OCI-LY3 (cell line): ENCODE data around the gene JMJD6.
A peak's percentile ranks its signal among the peaks of the same experiment; 100 is the strongest.

Experiments used
- H2AFZ ChIP-seq: fragments of 200-600, 300-600 bp; shearing (Covaris generic); 2 replicates; pipeline ENCODE4 v1.6.0; 2014; ENCODE audit warnings: antibody characterized with exemption, low read depth, low read length
- H3K27ac ChIP-seq: fragments of 200-600, 300-600 bp; sonication (generic); 2 replicates; pipeline ENCODE4 v1.5.1; 2014; ENCODE audit warnings: mild to moderate bottlenecking, low read length, moderate library complexity, mixed read lengths
- H3K27me3 ChIP-seq: fragments of 200-600, 300-600 bp; sonication (generic); 2 replicates; pipeline ENCODE4 v1.6.1; 2014; ENCODE audit warnings: low read depth, low read length, mixed read lengths
- H3K36me3 ChIP-seq: fragments of 200-600, 300-600 bp; sonication (generic); replicated peaks from 2 replicates; pipeline ENCODE3; 2014; ENCODE audit warnings: low read depth, low read length, mixed read lengths
- H3K4me1 ChIP-seq: fragments of 300-600, 200-600 bp; sonication (generic); 2 replicates; pipeline ENCODE4 v1.6.1; 2014; ENCODE audit warnings: low read length, mixed read lengths
- H3K4me2 ChIP-seq: fragments of 200-600, 300-600 bp; sonication (generic); 2 replicates; pipeline ENCODE4 v1.6.1; 2014; ENCODE audit warnings: low read length, mixed read lengths
- H3K4me3 ChIP-seq: fragments of 300-600, 200-600 bp; sonication (generic); 2 replicates; pipeline ENCODE4 v1.5.1; 2014; ENCODE audit warnings: antibody characterized with exemption, mild to moderate bottlenecking, low read length, moderate library complexity
- H3K79me2 ChIP-seq: fragments of 300-600, 200-600 bp; shearing (Covaris generic); 2 replicates; pipeline ENCODE4 v1.6.1; 2014; ENCODE audit warnings: mild to moderate bottlenecking, low read length, mixed read lengths
- H3K9ac ChIP-seq: fragments of 300-600, 200-600 bp; shearing (Covaris generic); 2 replicates; pipeline ENCODE4 v1.6.0; 2014; ENCODE audit warnings: mild to moderate bottlenecking, low read length, moderate library complexity
- H3K9me3 ChIP-seq: fragments of 200-600, 300-600 bp; shearing (Covaris generic); 2 replicates; pipeline ENCODE4 v1.6.1; 2014; ENCODE audit warnings: low read length, mixed read lengths; ENCODE audit not compliant: insufficient read depth
- H4K20me1 ChIP-seq: fragments of 200-600, 300-600 bp; sonication (generic); 2 replicates; pipeline ENCODE4 v1.6.1; 2016; ENCODE audit warnings: low read length, mixed read lengths; ENCODE audit not compliant: insufficient read depth
- EZH2phosphoT487 ChIP-seq: fragments of 200-600 bp; shearing (Covaris generic); IDR thresholded peaks from 2 replicates; pipeline ENCODE4 v1.6.1; 2018; ENCODE audit warnings: antibody characterized with exemption, mixed run types, low read depth
- TF ChIP-seq, protein P1 (sequence below): fragments of 200-600, 300-600 bp; sonication (generic); IDR thresholded peaks from 2 replicates; pipeline ENCODE4 v1.5.1; 2014; ENCODE audit warnings: antibody characterized with exemption, low read length, low read depth

The JMJD6 gene

DNA sequence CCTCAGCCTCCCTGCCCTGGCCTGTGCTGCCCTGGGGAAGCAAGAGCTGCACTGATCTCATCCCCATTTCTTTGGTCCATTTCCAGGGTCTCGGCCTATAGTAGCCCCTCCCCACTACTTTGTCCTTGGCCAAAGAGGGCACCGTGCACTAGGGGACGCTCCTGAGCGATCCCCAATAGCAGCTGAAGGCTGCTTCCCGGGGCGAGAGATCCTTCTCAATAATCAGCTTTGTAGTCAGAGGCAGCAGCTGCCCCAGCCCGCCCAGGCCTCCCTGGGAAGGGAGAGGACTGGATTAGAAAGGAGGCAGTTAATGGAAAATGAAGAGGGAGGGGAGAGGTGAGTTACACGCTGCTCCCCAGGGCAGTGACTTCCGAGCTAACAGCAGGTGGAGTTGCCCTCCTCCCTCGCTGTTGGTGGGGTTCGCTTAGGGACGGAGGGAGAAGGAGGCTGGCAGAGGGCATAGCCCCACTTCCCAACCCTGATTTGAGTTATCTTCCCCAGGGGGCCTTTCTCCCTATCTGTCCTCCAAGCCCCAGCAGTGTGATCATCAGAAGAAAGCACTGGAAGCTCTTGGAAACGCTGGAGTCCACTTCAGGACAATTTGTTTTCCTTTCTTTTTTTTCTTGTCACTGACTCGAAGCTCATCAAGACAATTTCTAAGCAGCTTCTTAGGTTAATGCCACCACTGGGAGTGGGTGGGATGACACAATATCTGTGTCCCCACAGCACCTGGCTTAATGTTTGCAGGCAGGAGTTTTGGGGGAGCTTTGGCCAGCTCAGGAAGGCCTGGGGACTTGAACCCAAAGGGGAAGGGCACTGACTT is 18.2 kb downstream of the JMJD6 start:
- Histone ChIP-seq H3K9ac (no peak overlapping the region), H3K27me3 (peaks cover 3% of the 10 kb centered on the region; the same call in 1 of the 2 replicates), H3K4me3 (no peak overlapping the region)

DNA sequence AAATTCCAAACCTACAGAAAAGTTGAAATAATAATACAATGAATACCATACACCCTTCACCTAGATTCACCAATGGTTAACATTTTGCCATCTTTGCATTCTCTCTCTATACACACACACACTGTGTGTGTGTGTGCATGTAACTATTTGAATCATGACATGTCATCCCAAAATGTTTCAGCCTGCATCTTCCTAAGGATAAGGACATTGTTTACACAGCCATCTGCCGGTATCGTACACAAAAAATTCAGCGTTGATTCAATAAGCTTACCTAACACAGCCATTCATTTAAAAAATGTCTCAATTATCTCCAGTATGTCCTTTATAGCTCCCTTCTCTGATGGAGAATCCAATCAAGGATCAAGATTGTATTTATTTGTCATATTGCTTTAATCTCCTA is 19.6 kb downstream of the JMJD6 start:
- Histone ChIP-seq H3K4me2 (no peak overlapping the region), H3K4me1 (peaks cover 8% of the 10 kb centered on the region)

More for the DNA sequence above, 18.2 kb downstream of the JMJD6 start:
- Histone ChIP-seq H4K20me1 (no peaks in the 10 kb centered on the region), H3K36me3 (no peaks in the 10 kb centered on the region), H3K4me1 (peaks cover 8% of the 10 kb centered on the region), H3K27ac (no peak overlapping the region), H3K4me2 (no peak overlapping the region), H3K9me3 (no peaks in the 10 kb centered on the region), H3K79me2 (no peaks in the 10 kb centered on the region), H2AFZ (no peak overlapping the region)
- TF ChIP-seq, protein P1, sequence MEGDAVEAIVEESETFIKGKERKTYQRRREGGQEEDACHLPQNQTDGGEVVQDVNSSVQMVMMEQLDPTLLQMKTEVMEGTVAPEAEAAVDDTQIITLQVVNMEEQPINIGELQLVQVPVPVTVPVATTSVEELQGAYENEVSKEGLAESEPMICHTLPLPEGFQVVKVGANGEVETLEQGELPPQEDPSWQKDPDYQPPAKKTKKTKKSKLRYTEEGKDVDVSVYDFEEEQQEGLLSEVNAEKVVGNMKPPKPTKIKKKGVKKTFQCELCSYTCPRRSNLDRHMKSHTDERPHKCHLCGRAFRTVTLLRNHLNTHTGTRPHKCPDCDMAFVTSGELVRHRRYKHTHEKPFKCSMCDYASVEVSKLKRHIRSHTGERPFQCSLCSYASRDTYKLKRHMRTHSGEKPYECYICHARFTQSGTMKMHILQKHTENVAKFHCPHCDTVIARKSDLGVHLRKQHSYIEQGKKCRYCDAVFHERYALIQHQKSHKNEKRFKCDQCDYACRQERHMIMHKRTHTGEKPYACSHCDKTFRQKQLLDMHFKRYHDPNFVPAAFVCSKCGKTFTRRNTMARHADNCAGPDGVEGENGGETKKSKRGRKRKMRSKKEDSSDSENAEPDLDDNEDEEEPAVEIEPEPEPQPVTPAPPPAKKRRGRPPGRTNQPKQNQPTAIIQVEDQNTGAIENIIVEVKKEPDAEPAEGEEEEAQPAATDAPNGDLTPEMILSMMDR, result peak; percentile 53
- no peak for TF ChIP-seq EZH2phosphoT487

DNA sequence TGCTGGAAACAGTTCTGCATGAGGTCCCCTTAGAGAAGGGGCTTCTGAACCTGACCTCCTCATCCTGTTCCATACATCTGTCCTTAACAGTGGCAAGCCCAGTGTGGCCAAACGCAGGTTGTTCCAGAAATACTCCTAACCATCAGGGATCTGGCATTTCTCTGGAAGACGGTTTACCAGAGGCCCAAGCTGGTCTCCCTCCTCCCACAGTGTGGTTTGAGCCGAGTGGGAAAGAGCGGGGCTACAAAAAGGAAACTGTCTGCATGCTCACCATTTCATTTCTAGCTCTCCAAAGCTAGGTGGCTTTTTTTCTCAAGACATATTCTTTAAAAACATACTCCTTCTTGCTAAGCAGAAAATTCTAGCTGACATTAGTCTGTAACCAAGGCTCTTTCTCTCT is 21.6 kb downstream of the JMJD6 start:
- Histone ChIP-seq H3K9ac (no peak overlapping the region), H3K27ac (no peak overlapping the region), H3K9me3 (no peaks in the 10 kb centered on the region), H3K79me2 (no peaks in the 10 kb centered on the region), H3K4me3 (no peak overlapping the region), H3K4me2 (no peak overlapping the region), H3K36me3 (no peaks in the 10 kb centered on the region), H4K20me1 (no peaks in the 10 kb centered on the region), H3K27me3 (no peaks in the 10 kb centered on the region; the same call in 1 of the 2 replicates), H3K4me1 (peaks cover 15% of the 10 kb centered on the region), H2AFZ (no peak overlapping the region)
- TF ChIP-seq EZH2phosphoT487, result no peak
- TF ChIP-seq, protein P1, result no peak

More for the DNA sequence above, 19.6 kb downstream of the JMJD6 start:
- no peak for TF ChIP-seq EZH2phosphoT487
- TF ChIP-seq, protein P1, result no peak
- no peak overlapping the region for H3K9ac ChIP-seq
- H3K27me3 ChIP-seq, result peaks cover 3% of the 10 kb centered on the region; the same call in 1 of the 2 replicates
- no peak overlapping the region for H3K4me3 ChIP-seq
- H3K27ac ChIP-seq, result no peak overlapping the region
- no peaks in the 10 kb centered on the region for H3K9me3 ChIP-seq
- H4K20me1 ChIP-seq, result no peaks in the 10 kb centered on the region
- H3K36me3 ChIP-seq, result no peaks in the 10 kb centered on the region
- no peak overlapping the region for H2AFZ ChIP-seq
- no peaks in the 10 kb centered on the region for H3K79me2 ChIP-seq

DNA sequence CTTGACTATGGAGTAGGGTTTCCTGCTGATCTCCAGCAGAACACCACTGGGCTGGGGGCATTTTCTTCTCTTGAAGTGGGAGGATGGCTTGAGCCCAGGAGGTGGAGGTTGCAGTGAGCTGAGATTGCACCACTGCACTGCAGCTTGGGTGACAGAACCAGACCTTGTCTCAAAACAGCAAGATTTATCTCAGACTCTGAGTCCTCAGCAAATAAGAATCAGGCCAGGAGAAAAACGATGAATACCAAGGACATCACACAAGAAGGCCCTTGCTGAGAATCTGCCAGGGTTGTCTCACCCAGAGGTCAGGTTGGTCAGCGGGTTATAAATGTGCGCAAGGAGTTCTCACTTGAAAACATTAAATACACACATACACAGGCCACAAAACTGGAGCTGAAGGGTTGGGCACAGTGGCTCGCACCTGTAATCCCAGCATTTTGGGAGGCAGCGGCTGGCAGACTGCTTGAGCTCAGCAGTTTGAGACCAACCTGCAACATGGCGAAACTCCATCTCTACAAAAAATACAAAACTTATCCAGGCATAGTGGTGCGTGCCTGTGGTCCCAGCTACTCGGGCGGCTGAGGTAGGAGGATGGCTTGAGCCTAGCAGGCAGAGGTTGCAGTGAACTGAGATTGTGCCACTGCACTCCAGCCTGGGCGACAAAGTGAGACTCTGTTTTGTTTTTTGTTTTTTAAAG is 23.3 kb downstream of the JMJD6 start:
- TF ChIP-seq, protein P1, result no peak
- TF ChIP-seq EZH2phosphoT487, result no peak
- H3K4me2 ChIP-seq, result no peak overlapping the region

More for the DNA sequence above, 23.3 kb downstream of the JMJD6 start:
- H3K9me3 ChIP-seq, result no peaks in the 10 kb centered on the region
- peaks cover 14% of the 10 kb centered on the region for H3K4me1 ChIP-seq
- no peak overlapping the region for H3K4me3 ChIP-seq
- no peaks in the 10 kb centered on the region for H3K36me3 ChIP-seq
- H2AFZ ChIP-seq, result no peak overlapping the region
- no peak overlapping the region for H3K27ac ChIP-seq
- H3K27me3 ChIP-seq, result peaks cover 2% of the 10 kb centered on the region; the same call in 1 of the 2 replicates
- no peaks in the 10 kb centered on the region for H4K20me1 ChIP-seq
- no peaks in the 10 kb centered on the region for H3K79me2 ChIP-seq
- no peak overlapping the region for H3K9ac ChIP-seq
